Measurements from ENCODE around the gene ZNF530.

GRCh38 chr19:57643734-57644133 lies 44.0 kb downstream of the ZNF530 start:
- no peak for TF ChIP-seq CTCF (IDR thresholded peaks at IDR 0.05)
- TF ChIP-seq POLR2A (IDR thresholded peaks at IDR 0.05): no peak
